GM10266 (cell line): ENCODE data around the gene FGF2.

Source experiments
- DNase-seq: peaks from one replicate; pipeline ENCODE4 v3.0.0; 2012; ENCODE audit errors: extremely low spot score
- CTCF ChIP-seq: IDR thresholded peaks from 2 replicates; pipeline ENCODE4 v1.5.1; 2012; ENCODE audit warnings: mild to moderate bottlenecking, low read depth; ENCODE audit not compliant: control insufficient read depth, insufficient read depth; ENCODE audit errors: missing control alignments

The FGF2 gene

GRCh38 chr4:122896270-122896669 is 69.6 kb downstream of the FGF2 start:
- DNase-seq = no peak

GRCh38 chr4:122898370-122899150 is 71.9 kb downstream of the FGF2 start:
- no peak for TF ChIP-seq CTCF
- DNase-seq = no peak

More at GRCh38 chr4:122896270-122896669, 69.6 kb downstream of the FGF2 start:
- TF ChIP-seq CTCF = no peak

GRCh38 chr4:122899682-122900081 is 73.1 kb downstream of the FGF2 start:
- TF ChIP-seq CTCF = no peak
- no peak for DNase-seq

GRCh38 chr4:122900314-122900713 is 73.7 kb downstream of the FGF2 start:
- no peak for DNase-seq
- no peak for TF ChIP-seq CTCF

- TF ChIP-seq CTCF = no peak
- no peak for DNase-seq
These were observed 74.8 kb downstream of the FGF2 start for GRCh38 chr4:122901247-122902010.

- no peak for TF ChIP-seq CTCF
- DNase-seq = no peak
These were observed 77.2 kb downstream of the FGF2 start for GRCh38 chr4:122903766-122904288.
